VCaP (cell line): ENCODE data around the gene TEAD1.
"Not testable (repeated sequence)": the region's sequence is repeated elsewhere in the genome, so short reads cannot be mapped to it uniquely, and the experiment has no call there.

Source experiments
- H3K27ac ChIP-seq: fragments of 450-650 bp; 2 replicates; pipeline ENCODE4 v1.5.1; 2017
- TF ChIP-seq, protein P1 (sequence below): fragments of 450-650 bp; conservative IDR thresholded peaks from 2 replicates; pipeline ENCODE4 v1.5.1; 2017; ENCODE audit warnings: mild to moderate bottlenecking, moderate library complexity

The TEAD1 gene

GRCh38 chr11:12865863-12866595 lies 191.8 kb downstream of the TEAD1 start:
- TF ChIP-seq, protein P1, sequence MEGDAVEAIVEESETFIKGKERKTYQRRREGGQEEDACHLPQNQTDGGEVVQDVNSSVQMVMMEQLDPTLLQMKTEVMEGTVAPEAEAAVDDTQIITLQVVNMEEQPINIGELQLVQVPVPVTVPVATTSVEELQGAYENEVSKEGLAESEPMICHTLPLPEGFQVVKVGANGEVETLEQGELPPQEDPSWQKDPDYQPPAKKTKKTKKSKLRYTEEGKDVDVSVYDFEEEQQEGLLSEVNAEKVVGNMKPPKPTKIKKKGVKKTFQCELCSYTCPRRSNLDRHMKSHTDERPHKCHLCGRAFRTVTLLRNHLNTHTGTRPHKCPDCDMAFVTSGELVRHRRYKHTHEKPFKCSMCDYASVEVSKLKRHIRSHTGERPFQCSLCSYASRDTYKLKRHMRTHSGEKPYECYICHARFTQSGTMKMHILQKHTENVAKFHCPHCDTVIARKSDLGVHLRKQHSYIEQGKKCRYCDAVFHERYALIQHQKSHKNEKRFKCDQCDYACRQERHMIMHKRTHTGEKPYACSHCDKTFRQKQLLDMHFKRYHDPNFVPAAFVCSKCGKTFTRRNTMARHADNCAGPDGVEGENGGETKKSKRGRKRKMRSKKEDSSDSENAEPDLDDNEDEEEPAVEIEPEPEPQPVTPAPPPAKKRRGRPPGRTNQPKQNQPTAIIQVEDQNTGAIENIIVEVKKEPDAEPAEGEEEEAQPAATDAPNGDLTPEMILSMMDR = no peak

GRCh38 chr11:12867531-12867930 lies 193.3 kb downstream of the TEAD1 start:
- TF ChIP-seq, protein P1 = no peak
- H3K27ac ChIP-seq = no peak overlapping the region

More at GRCh38 chr11:12865863-12866595, 191.8 kb downstream of the TEAD1 start:
- peak overlapping the region; percentile 83 for H3K27ac ChIP-seq

GRCh38 chr11:12868315-12869073 lies 194.3 kb downstream of the TEAD1 start:
- no peak overlapping the region for H3K27ac ChIP-seq
- TF ChIP-seq, protein P1 = no peak

DNA sequence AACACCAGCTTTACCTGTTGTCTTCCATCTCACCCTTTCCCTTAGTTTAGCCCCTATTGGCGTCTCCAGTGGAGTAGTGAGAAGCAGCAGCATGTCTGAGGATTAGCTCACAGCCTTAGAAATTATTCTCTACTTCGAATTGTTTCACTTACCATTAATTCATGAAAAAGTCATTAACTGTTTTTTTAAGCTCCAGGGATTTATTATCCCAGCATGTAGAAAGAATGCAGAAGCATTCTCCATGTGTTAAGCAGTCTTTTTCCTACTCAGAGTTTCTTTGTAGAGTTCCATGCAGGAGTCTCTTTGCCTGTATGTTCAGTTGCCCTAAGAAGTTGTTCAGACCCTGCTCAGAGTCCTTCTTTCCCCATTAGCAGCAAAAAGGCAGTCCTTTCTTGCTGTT lies 197.0 kb downstream of the TEAD1 start:
- TF ChIP-seq, protein P1 = no peak
- no peak overlapping the region for H3K27ac ChIP-seq

- no peak overlapping the region for H3K27ac ChIP-seq
- TF ChIP-seq, protein P1 = no peak
Observed at GRCh38 chr11:12871788-12872321, 197.6 kb downstream of the TEAD1 start.

DNA sequence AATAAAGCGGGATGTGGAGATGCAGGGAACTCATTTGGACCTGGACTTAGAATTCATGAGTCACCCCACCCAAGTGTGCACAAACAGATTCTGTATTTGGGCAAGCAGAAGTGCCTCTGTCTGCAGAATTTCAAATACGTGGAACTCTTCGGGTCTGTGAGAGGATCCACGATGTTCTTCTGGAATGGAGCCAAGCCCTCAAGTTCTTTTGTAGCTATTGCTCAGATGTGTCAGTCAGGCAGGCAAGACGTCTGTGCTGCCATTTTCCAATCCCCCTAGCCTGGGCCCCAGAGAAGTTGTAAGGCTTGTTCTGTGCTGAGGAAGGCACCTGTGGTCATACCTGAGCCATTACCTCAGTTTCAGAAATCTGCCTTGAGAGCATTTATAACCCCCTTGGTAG lies 202.1 kb downstream of the TEAD1 start:
- TF ChIP-seq, protein P1 = no peak
- no peak overlapping the region for H3K27ac ChIP-seq

- no peak overlapping the region for H3K27ac ChIP-seq
- TF ChIP-seq, protein P1 = no peak
Observed at GRCh38 chr11:12876988-12877387, 202.8 kb downstream of the TEAD1 start.

DNA sequence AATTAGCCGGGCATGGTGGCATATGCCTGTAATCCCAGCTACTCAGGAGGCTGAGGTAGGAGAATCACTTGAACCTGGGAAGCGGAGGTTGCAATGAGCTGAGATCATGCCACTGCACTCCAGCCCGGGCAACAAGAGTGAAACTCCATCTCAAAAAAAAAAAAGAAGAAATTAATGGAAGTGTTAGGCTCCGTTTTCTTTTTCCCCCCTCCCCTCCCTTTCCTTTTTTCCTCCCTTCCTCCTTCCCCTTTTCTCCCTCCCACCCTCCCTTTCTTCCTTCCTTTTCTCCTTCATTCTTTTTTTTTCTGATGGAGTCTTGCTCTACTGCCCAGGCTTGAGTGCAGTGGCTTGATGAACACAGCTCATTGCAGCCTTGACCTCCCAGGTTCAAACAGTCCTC lies 203.3 kb downstream of the TEAD1 start:
- H3K27ac ChIP-seq = not testable (repeated sequence)
